Measurements from ENCODE around the gene CDH4. TPM values are rescaled to one million over a fixed set of nuclear protein-coding genes. Genes with fewer than 3 reads are reported as not detected.

The CDH4 gene
- total and polyA plus RNA-seq, 9 of the 15 experiments (the other 6 are each of a cell fraction or from before 2014, with no cell fraction given): 0.04 TPM; not detected in 8

DNA sequence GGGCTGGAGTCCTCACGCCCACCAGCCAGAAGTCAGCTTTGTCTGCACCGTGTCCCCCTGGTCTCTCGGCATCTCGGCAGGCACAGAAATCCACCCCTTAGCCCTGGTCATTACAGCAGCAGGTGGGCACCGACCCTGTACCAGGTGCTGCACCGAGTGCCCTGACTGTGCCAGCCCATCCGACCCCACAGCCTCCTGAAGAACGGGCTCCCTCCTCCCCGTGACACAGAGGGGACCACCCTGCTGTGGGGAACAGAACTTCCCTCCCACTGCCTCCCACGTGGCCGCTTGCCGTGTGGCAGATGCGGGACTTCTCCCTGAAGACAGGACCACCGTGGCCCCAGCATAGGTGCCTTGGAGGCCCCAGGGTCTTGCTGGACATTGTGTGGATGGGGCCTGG lies 652.4 kb downstream of the CDH4 start:
- BruUV-seq (replicated peaks): no TSS peak
- Histone ChIP-seq H4K20me1 (replicated peaks; ENCODE audit: control insufficient read depth, insufficient read depth, low read length) (no peaks in the 10 kb centered on the region), H3K9me3 (replicated peaks; ENCODE audit: control insufficient read depth, insufficient read depth, low read depth, low read length) (no peaks in the 10 kb centered on the region), H3K4me3 (no peak overlapping the region), H2AFZ (ENCODE audit: low read depth, low read length) (no peak overlapping the region), H3K4me1 (replicated peaks in 1 of 2; ENCODE audit: control insufficient read depth in 2 of 2, insufficient read depth in 2 of 2, low read length in 2 of 2) (peaks cover 0 to 25% of the 10 kb centered on the region in 2 experiments; a peak in 2 of 5 replicates), H3K79me2 (ENCODE audit: control insufficient read depth, insufficient read depth, low read length) (no peaks in the 10 kb centered on the region), H3K9ac (ENCODE audit: insufficient read depth in 1 of 2, low read depth in 2 of 2, low read length in 2 of 2) (no peak overlapping the region), H3K27ac (ENCODE audit: extremely low read depth, low read depth, low read length) (no peak overlapping the region), H3K27me3 (ENCODE audit: control insufficient read depth in 2 of 2, insufficient read depth in 2 of 2, low read length in 2 of 2) (peaks cover 67 to 94% of the 10 kb centered on the region in 2 experiments), H3K4me2 (ENCODE audit: insufficient read depth, low read length) (no peak overlapping the region), H3K9me1 (ENCODE audit: control insufficient read depth, insufficient read depth, low read length) (no peaks in the 10 kb centered on the region), H3K36me3 (ENCODE audit: control insufficient read depth, insufficient read depth, low read length) (no peaks in the 10 kb centered on the region)
- POLR2A ChIA-PET: no interaction called here
- FAIRE-seq (no peak), ATAC-seq (no peak), DNase-seq (ENCODE audit: extremely low read depth in 1 of 4, low spot score in 3 of 4) (no peak)
- TF ChIP-seq POLR2AphosphoS2 (IDR thresholded peaks at IDR 0.05; ENCODE audit: low read length) (no peak), NCOA6 (IDR thresholded peaks at IDR 0.05) (no peak), BHLHE40 (IDR thresholded peaks at IDR 0.05; ENCODE audit: low read length) (no peak), ZNF696 (CRISPR knock-in tag; conservative IDR thresholded peaks at IDR 0.05) (no peak), SMAD1 (IDR thresholded peaks at IDR 0.05; ENCODE audit: low read depth, low read length, partially characterized antibody) (no peak), RHOXF2B (CRISPR knock-in tag; conservative IDR thresholded peaks at IDR 0.05) (no peak), PCBP1 (IDR thresholded peaks at IDR 0.05; ENCODE audit: low read depth, low read length, poor library complexity, severe bottlenecking) (no peak), FOXK1 (CRISPR knock-in tag; IDR thresholded peaks at IDR 0.05; ENCODE audit: borderline replicate concordance) (no peak), TCF7 (IDR thresholded peaks at IDR 0.05; ENCODE audit: borderline replicate concordance) (no peak), CHD2 (IDR thresholded peaks at IDR 0.05; ENCODE audit: low read depth, low read length) (no peak), ZNF347 (CRISPR knock-in tag; IDR thresholded peaks at IDR 0.05; ENCODE audit: low read depth) (no peak), YY1 (IDR thresholded peaks at IDR 0.05; ENCODE audit: borderline replicate concordance in 1 of 3, control insufficient read depth in 1 of 3, extremely low read depth in 1 of 3, insufficient read depth in 3 of 3, insufficient read length in 1 of 3, insufficient replicate concordance in 2 of 3, low read depth in 1 of 3, low read length in 2 of 3) (no peak), SETDB1 (IDR thresholded peaks at IDR 0.05; ENCODE audit: low read length) (no peak)
- TF ChIP-seq, protein P1, sequence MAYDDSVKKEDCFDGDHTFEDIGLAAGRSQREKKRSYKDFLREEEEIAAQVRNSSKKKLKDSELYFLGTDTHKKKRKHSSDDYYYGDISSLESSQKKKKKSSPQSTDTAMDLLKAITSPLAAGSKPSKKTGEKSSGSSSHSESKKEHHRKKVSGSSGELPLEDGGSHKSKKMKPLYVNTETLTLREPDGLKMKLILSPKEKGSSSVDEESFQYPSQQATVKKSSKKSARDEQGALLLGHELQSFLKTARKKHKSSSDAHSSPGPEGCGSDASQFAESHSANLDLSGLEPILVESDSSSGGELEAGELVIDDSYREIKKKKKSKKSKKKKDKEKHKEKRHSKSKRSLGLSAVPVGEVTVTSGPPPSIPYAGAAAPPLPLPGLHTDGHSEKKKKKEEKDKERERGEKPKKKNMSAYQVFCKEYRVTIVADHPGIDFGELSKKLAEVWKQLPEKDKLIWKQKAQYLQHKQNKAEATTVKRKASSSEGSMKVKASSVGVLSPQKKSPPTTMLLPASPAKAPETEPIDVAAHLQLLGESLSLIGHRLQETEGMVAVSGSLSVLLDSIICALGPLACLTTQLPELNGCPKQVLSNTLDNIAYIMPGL (CRISPR knock-in tag; IDR thresholded peaks at IDR 0.05): no peak
- TF ChIP-seq, protein P2, sequence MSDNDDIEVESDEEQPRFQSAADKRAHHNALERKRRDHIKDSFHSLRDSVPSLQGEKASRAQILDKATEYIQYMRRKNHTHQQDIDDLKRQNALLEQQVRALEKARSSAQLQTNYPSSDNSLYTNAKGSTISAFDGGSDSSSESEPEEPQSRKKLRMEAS (CRISPR knock-in tag; IDR thresholded peaks at IDR 0.05): no peak
- 3% methylated on average over 14 of the region's 14 CpGs for WGBS (ENCODE audit: insufficient coverage, low coverage, missing lambda C conversion rate)
- in situ Hi-C loops (cut with MboI): no loop called here
- intact Hi-C loops (cut with micrococcal nuclease): no loop called here
- CTCF ChIA-PET (ENCODE audit: low intra/inter-chr PET ratio): no interaction called here
